HUDEP-2 (cell line): ENCODE data around the gene TAP1.
A peak's percentile ranks its signal among the peaks of the same experiment; 100 is the strongest.

ENCODE experiments used
- DNase-seq, 76 experiments: peaks; one replicate each; lab custom pipeline; 2025; ENCODE audit not compliant: unreplicated experiment in 76 of 76; lab: John Stamatoyannopoulos, UW

The TAP1 gene

DNA sequence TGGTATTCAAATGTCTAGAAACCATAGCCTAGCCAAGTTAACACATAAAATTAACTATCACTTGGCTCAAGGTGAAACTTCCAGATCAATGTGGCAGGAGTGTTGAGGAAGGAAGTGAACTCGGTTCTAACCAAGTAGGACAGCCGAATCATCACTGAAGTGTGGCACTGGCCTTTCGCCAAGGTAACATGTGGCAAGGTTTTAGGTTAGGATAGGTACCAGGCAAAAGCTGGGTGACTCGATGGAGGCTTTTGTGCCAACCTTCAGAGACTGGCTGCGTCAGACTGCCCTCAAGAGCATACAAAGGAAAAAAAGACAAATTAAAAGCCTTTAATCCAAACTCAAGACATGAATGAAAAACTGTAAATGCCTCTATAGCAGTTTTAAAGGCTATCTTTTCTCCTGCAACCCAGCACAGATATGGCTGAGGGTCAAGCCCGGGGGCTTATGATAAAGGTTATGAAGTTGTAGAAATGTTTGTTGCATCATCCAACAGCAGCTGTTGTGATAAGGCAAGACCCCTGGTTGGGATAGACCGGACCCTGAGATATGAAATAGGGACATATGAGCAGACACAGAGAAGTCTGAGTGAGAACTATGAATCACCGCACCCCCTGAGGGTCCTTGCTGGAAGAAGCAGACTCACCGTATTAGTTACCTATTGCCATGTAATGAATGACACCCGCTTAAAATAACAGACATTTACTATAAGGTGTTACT lies 12.4 kb upstream of the TAP1 start:
- DNase-seq, result no peak

DNA sequence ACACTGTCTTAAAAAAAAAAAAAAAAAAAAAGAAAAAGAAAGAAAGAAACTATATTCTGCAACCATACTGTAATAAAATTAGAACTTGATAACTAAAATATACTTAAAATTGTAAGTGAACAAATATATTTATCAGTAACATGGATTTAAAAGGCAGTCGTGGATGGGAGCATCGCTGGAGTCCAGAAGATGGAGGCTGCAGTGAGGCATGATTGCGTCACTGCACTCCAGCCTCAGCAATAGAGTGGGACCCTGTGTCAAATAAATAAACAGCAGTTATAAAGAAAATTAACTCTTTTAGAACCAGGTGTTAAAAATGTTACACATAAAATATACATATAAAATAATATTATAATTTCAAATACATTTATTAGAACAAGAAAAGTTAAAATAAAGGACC lies 9.2 kb upstream of the TAP1 start:
- no peak for DNase-seq

DNA sequence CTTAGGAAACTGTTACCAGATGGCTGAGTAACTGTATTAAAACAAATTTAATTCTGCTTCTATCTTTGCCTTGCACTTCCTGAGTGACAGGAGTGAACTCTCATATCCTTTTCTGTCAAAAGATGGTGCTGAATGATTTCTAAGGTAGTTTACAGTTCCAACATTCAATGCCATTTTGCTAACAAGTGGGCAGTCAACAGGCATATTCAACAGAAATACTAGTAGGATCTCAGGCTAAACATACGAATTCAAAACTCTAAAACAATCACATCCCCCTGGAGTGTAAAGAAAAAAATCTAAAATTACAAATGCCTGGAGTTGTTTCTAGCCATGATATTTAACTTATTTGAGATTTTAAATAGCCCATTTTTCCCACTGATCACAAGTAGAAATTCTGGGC lies 7.2 kb upstream of the TAP1 start:
- no peak for DNase-seq

DNA sequence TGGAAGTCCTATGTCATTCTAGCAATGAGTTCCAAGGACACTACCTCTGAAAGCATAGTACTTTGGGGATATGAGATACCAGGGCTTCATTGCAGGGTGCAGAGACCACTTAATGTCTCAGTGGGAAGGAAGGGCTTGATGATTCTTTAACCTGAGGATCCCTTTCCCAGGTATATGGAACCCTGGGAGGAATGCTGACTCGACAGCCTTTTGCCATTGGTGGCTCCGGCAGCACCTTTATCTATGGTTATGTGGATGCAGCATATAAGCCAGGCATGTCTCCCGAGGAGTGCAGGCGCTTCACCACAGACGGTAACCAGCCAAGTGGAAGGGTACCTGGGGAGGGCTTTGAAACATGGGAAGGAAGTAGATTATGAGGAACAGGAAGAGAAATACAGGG lies 4.7 kb upstream of the TAP1 start:
- DNase-seq, result no peak

DNA sequence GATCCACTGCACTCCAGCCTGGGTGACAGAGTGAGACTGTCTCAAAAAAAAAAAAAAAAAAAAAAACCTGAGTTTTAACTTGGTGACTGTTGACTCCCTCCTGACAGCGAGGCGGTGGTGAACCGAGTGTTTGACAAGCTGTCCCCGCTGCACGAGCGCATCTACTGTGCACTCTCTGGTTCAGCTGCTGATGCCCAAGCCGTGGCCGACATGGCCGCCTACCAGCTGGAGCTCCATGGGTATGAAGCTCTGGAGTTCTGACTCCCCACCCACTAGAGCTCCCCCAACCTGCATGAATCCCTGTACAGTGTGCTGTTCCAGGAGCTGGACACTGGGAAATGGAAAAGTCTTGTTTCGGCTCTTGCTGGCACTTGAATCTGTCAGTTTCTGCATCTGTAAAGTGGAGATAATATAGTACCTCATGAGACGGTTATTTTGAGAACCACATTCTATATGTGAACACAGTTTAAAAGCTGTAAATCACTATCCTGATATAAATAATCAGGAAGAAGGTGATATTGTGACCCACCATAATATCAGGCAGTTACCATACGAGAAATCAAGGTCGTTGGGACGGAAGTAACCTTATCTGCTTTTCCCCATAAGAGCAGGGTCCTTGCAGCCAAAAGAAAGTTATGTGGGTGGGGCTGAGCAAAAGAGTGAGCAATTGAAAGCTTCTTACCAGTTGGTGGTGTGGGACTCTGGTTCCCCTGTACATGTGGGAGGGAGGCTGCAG lies 3.8 kb upstream of the TAP1 start:
- DNase-seq, result peak in 56 of 76 experiments; percentile 9 to 81 (median 40)

DNA sequence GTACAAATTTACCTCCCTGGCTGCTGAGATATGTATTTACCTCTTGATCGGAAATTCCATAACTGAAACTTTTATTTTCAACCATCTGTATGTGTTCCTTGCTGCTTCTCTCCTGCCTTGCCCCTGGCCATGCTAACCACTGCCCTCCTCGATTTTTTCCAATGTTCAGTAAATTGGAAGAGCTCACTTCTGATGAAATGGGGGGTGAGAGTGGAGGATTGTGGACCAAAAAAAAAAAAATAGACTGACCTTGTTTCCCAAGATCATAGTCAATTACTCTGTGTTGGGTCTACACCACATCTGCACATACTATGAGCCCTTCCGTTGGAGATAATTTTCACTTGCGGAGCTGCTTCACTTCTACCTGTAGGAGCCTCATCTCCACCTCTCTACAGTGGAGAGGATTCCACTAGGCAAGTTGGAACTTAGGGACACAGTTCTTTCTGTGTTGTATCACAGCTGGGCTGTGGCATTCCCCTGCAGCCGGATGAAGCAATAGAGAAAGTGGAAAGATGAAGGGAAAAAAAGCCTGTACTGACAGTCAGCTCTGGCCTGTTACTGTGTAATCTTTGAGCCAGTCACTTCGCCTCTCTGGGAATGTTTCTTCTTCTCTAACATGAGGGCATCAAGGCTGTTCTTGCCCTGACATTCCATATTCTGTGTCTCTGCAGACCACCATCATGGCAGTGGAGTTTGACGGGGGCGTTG lies 2.1 kb upstream of the TAP1 start:
- DNase-seq, result no peak

DNA sequence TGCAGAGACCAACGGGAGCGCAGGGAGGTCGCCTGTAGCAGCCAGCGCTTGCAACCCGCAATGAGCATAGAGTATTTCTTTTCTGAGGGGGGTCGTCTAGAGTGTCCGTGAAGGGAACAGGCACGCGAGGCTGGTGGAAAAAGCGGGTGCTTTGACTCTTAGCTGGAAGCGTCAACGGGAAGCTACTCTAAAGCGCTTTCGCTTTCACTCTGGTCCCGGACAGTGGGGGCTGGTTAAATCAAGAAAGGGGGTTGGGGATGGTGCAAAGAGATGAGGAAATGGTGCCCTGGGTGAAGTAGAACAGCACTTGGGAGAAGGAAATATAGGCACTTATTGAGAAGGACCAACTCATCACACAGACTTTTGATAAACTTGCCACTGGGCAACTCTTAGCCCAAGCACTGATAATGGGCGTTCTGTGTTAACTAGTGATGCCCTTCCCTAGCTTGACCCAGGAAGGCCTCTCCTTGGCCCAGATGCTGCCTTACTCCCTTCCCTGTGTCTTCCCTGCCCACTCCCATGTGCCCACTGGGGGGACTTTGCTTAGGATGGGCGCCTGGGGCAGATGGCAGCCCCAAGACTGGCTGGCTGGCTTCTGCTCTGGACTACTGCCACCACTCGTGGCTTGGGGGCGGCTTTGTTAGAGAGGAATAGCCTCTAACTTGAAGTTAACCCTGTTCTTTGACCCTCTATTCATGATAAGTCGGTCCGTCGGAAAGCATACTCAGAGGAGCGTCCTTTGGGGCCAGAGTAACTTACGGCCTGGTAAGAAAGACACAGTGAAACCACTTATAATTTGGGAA lies 1.1 kb upstream of the TAP1 start:
- peak in 1 of 76 experiments; percentile 30 for DNase-seq

DNA sequence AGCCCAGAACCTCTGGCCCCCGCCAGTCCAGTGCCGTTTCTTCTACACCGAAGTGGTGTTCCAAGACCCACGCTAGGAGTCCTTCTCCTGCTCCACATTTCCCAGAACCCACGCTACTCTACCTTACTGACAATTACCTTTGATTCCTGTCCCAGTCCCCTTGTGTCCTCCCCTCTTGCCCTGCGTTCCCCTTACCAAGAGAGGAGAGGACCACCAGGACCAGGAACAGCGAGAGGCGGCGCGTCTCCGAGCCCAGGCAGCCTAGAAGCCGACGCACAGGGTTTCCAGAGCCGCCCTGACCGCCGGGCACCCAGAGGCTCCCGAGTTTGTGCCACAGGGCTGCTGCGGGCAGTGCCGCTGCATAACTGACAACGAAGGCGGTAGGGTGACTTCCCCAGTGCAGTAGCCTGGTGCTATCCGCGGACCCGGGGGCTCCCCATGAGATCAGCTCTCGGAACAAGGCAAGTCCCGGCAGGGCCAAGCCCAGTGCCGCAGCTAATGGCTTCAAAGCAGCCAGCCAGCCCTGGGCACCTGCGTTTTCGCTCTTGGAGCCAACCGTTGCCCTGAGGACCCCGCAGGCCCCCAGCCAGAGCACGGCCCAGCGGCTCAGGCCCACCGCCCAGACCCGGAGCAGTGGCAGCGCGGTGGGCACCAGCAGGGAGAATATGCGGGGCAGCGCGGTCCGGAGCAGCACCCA lies 512 bp downstream of the TAP1 start:
- DNase-seq, result peak in 32 of 76 experiments; percentile 20 to 91 (median 43)

DNA sequence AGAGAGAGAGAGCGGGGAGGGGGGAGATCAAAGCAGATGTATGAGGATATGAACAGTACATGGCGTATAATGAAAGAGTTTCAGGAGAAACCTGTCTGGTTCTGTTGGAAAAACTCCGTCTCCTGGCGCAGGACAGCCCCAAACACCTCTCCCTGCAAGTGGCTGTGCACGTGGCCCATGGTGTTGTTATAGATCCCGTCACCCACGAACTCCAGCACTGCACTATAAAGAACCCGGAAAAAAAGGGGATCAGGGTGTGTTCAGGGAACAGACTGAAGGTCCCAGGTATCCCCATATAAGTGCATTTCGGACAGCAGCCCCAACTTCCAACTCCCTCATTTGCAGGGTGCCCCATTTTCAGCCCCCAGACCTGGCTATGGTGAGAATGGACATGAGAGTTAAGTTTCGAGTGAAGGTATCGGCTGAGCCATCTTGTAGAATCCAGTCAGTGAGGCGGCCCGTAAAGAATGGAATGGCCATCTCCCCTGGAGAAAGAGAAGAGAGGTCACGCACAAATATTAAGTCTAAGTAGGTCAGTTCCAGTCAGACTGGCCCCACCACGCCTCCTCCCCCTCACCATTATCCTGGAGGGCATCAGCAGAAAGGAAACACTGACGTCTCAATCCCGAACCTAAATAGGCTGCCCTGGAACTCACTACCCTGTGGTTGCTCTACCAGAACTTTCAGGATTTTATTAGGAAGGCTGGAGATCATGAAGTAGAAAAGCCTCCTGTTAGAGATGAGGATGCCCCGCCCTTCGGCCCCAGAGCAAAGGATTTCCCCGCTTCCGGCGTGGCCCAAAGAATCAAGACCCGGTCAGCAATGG lies 1.3 kb downstream of the TAP1 start:
- no peak for DNase-seq

DNA sequence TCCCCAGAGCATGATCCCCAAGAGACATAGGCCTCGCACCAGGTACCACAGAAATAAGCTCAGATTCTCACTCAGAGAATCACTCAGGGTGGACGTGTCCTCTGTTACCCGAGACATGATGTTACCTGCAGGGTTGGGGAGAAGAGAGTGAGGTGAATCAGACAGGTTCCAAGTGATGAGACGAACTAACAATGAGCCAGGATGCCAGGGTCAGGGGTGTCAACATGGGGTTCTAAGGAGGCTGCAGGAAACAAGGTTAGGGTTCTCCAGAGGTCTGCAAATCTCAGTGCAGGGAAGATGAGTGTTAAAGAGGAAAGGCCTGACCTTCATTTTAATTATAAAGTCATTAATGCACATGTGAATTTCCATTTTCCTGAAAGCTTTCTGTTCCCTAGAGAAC lies 2.5 kb downstream of the TAP1 start:
- no peak for DNase-seq

DNA sequence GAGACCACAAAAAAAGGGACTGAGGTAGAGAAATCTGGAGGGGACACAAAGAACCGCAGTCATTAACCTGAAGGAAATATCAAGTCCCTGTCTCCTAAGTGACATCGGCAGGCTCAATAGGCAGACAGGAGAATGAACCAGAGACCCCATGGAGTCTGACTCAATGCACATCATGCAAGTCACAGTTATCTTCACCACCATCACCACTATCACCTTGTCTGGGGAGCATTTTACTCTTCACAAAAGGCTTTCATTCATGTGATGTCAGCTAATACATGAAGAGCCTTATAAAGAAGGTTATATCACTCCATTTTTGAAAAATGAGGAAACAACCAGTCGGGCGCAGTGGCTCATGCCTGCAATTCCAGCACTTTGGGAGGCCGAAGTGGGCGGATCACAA lies 4.4 kb downstream of the TAP1 start:
- no peak for DNase-seq

DNA sequence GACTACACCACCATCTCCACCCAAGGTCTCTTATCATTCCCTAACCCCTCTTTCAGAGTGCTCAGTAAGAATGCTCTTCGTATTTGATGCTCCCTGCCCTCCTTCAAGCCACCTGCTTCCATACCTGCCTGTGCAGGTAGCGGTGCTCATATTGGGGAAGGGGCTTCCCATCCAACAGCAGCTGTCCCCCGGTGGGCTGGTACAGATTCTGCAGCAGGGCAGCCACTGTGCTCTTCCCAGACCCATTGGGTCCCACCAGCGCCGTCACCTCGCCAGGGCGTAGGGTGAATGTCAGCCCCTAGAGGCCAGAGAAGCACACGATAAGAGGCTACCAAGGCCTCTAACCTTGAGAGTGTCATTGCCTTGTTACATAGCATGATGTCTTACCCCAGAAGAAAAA lies 5.7 kb downstream of the TAP1 start:
- no peak for DNase-seq

DNA sequence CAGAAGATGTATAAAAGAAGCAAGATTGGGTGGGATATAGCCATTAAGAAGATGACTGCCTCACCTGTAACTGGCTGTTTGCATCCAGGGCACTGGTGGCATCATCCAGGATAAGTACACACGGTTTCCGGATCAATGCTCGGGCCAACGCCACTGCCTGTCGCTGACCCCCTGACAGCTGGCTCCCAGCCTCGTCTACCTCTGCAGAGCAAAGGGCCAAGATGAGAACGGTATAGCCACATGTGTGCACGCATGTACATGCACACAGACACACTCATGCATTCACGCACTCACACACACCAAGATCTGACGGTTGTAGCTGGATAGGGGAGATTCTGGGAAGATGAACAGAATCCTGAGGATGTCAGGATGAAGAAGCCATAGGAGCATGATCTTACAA lies 6.5 kb downstream of the TAP1 start:
- no peak for DNase-seq

DNA sequence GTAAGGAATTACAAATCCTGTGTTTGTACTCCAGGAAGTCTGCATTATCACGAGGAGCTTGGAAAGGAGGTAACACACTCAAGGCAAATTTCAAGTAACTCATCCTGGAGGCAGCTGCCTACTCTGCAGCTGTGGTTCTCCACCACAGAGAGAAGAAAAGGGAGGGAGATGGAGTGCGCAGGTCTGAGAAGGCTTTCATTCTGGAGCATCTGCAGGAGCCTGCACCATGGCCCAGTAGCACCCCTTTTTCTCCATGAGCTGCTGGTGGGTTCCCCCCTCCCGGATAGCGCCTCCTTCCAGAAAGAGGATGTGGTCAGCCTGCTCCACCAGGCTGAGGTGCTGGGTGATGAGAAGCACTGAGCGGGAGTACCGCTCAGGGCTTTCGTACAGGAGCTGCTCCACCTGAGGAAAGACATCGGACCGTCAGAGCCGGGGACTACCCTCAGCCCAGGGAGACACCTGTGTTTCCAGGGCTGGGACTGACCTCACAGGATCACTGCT lies 8.1 kb downstream of the TAP1 start:
- no peak for DNase-seq

DNA sequence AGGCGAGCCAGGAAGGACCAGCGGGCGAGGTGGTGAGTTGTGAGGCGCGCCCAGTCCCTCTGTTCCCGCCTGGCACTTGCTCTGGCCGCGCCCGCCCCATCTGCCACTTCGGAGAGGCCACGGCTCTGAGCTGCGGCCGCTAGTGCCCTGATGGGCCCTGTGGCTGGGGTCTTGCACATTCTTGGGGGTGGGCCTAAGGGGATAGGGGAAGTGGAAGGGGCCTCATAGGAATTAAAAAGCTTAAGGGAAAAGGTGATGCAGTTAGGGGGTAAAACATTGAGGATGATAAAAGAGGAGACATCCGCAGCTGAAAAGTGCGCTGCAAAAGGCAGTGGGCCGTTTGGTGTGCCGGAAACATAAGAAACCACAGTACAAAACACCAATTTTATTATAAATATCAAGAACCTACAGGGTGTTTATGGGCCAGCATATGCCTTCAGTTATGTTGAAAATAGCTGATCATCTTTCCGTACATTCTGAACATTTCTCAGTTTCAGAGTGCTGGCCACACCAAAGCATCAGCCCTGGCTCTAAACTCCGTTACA lies 8.6 kb downstream of the TAP1 start:
- no peak for DNase-seq

DNA sequence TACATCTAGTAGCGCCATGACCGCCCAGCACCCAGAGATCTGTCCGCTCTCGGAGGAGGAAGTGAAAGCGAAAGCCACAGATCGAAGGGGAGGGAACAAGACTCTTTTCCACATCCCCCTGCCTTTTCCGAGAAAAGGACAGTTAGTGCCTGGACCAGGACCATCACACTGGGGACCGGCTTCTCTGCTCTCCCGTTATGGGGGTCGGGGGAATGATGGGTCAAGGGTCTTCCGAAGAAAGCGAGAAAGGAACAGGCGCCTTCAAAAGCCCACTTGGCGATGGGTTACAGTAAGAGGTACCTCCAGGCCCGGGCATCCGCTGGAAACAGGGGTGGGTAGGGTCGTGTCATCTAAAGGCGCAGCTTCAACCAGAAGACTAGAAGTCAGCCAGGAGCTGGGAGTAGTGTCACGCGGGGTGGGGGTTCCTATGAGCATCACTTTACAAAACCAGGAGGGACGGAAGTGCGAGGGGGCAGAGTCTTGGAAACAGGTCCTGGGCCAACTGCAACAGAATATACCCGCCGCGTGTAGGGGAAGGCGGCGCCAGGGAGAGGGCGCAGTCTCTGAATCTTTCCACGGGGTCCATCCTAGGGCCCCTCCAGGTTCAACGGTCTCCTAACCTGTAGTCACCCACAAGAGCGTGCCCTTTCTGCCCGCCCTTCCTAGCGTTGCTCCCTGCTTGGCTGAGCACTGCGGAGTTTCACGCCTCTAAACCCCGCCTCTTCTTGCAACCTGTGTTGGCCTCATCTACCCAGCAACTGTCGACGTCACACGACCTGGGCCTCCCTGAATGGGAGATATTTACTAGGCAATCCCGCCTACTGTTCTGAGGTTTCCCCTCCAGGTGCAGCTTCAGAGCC lies 9.3 kb downstream of the TAP1 start, which contains the start of gene PSMB8:
Gene PSMB8 (minus strand): TSS at position 69 of the 860 bp plus-strand sequence. CDS start 51 bp downstream, at position 18.
- DNase-seq, result peak in 74 of 76 experiments; percentile 62 to 98 (median 90)

DNA sequence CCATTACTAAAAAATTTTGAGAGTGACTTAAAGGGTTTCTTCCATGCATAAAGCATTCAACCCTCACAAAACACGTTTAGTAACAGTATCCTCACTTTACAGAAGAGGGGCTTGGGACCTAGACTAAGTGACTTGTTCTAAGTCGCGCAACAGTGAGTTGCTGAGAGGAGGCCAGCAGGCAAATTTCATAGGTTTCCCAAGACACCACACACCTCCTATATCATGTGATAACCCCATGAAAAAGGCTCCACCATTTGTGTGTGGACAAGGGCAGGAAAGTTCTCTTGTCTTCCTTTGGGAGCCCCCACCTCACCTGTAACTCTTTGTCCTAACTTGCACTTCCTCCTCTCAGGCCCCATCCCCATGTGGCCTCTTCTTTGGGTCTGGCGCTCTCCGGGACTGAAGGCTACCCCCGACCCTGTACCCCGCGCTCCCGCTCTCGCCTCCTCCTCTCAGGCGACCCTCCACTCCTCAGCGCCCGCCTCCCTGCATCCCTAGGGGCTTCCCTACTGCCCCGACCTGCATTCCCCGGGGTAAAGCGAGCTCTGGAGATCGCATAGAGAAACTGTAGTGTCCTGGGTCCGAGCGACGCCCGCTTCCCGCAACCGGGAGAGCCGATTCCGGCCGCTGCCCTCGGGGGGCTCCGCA lies 10.0 kb downstream of the TAP1 start:
- peak in 1 of 76 experiments; percentile 19 for DNase-seq
